Smooth muscle cell (in vitro differentiated cells): Measurements from ENCODE around the gene CHST13. TPM values are rescaled to one million over a fixed set of nuclear protein-coding genes. Genes with fewer than 3 reads are reported as not detected.

Experiments
- DNase-seq: peaks from one replicate; lab custom pipeline; 2025; ENCODE audit not compliant: unreplicated experiment; lab: John Stamatoyannopoulos, UW
- H2AFZ ChIP-seq: fragments of 200-600 bp; sonication (generic); 2 replicates; pipeline ENCODE4 v1.6.0; 2016; ENCODE audit warnings: antibody characterized with exemption, low read depth, mild to moderate bottlenecking
- H3F3A ChIP-seq: fragments of 200-600 bp; sonication (generic); 2 replicates; pipeline ENCODE4 v1.6.0; 2017; ENCODE audit warnings: antibody characterized with exemption, low read depth
- H3K27ac ChIP-seq: fragments of 200-600 bp; sonication (generic); 2 replicates; pipeline ENCODE4 v1.5.1; 2016; ENCODE audit warnings: low read depth, mild to moderate bottlenecking
- H3K27me3 ChIP-seq: fragments of 200-600 bp; sonication (generic); 2 replicates; pipeline ENCODE4 v1.6.1; 2016; ENCODE audit warnings: low read depth, mild to moderate bottlenecking
- H3K36me3 ChIP-seq: fragments of 200-600 bp; sonication (generic); 2 replicates; pipeline ENCODE4 v1.5.1; 2016; ENCODE audit warnings: low read depth
- H3K4me1 ChIP-seq: fragments of 200-600 bp; sonication (generic); 2 replicates; pipeline ENCODE4 v1.5.1; 2016; ENCODE audit warnings: low read depth
- H3K4me2 ChIP-seq: fragments of 200-600 bp; sonication (generic); 2 replicates; pipeline ENCODE4 v1.6.0; 2016; ENCODE audit warnings: mild to moderate bottlenecking
- H3K4me3 ChIP-seq: fragments of 200-600 bp; sonication (generic); 2 replicates; pipeline ENCODE4 v1.5.1; 2016; ENCODE audit warnings: mild to moderate bottlenecking
- H3K79me2 ChIP-seq: fragments of 200-600 bp; sonication (generic); 2 replicates; pipeline ENCODE4 v1.6.0; 2016; ENCODE audit warnings: low read depth, mild to moderate bottlenecking
- H3K9ac ChIP-seq: fragments of 200-600 bp; sonication (generic); 2 replicates; pipeline ENCODE4 v1.6.0; 2016; ENCODE audit warnings: low read depth
- H3K9me3 ChIP-seq: fragments of 200-600 bp; sonication (generic); replicated peaks from 2 replicates; pipeline ENCODE4 v1.5.1; 2016; ENCODE audit warnings: low read depth
- H4K20me1 ChIP-seq: fragments of 200-600 bp; sonication (generic); 2 replicates; pipeline ENCODE4 v1.6.0; 2016; ENCODE audit warnings: low read depth
- WGBS: methylation state at CpG from one replicate; pipeline ENCODE4 v1.1.7; 2016; ENCODE audit warnings: low lambda C conversion rate; 5-methylcytosine and 5-hydroxymethylcytosine counted together
- polyA plus RNA-seq: library from polyadenylated mRNA; unstranded; fragments of >200 nt; fragmentation: Nextera tagmentation; extraction: Ambion mirVana; gene quantifications from 2 replicates; pipeline ENCODE4 v1.2.1, GENCODE V29; 2016
- total RNA-seq: library from RNA; depleted of rRNA; stranded (reverse); fragments of >200 nt; gene quantifications from 2 replicates; pipeline ENCODE4 v1.2.3, GENCODE V29; 2014
- TF ChIP-seq, protein P1 (sequence below): fragments of 200-600 bp; sonication (generic); IDR thresholded peaks from 2 replicates; pipeline ENCODE4 v1.5.1; 2017; ENCODE audit warnings: borderline replicate concordance, mild to moderate bottlenecking, antibody characterized with exemption; ENCODE audit not compliant: insufficient read depth, poor library complexity, severe bottlenecking

Gene CHST13
- total and polyA plus RNA-seq, 2 experiments from 2014 or later: not detected

DNA sequence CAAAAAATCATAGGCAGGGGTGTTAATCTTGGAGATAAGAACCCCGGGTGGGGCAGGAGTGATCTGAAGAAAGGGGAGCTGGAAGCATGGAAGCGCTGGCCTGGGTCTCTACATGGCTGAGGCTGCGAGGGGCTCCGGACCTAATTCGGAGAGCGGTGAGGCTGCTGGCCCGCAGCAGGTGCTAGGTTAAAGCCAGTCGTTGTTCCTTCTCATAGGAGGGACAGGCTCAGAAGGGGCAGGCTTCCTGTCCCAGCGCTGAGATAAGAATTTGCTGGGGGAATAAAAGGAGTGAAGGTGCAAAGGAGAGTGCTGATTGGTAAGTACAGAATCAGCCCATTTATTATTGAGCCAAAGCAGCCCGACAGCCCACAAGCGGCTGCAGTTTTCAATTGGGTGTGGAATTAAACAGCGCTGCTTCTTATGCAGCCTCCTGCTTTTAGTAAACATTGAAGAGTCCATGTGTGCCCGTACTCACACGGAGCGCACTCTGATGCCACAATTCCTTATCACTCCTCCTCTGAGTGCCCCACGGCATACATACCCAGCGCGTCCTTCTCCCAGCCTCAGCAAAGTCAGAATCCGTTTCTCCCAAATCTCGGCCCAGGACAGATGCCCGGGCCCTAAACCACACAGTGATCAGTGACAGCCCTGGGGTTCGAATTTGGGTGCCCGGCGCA lies 17.1 kb downstream of the CHST13 start:
- Histone ChIP-seq H3F3A (no peaks in the 10 kb centered on the region), H2AFZ (no peak overlapping the region), H3K4me1 (no peaks in the 10 kb centered on the region), H3K9ac (no peak overlapping the region), H3K36me3 (no peaks in the 10 kb centered on the region), H3K4me3 (no peak overlapping the region), H3K4me2 (peak overlapping the region; percentile 48), H4K20me1 (no peaks in the 10 kb centered on the region), H3K79me2 (no peaks in the 10 kb centered on the region), H3K9me3 (no peaks in the 10 kb centered on the region), H3K27ac (peak overlapping the region; percentile 45), H3K27me3 (peaks cover 6% of the 10 kb centered on the region)
- TF ChIP-seq, protein P1, sequence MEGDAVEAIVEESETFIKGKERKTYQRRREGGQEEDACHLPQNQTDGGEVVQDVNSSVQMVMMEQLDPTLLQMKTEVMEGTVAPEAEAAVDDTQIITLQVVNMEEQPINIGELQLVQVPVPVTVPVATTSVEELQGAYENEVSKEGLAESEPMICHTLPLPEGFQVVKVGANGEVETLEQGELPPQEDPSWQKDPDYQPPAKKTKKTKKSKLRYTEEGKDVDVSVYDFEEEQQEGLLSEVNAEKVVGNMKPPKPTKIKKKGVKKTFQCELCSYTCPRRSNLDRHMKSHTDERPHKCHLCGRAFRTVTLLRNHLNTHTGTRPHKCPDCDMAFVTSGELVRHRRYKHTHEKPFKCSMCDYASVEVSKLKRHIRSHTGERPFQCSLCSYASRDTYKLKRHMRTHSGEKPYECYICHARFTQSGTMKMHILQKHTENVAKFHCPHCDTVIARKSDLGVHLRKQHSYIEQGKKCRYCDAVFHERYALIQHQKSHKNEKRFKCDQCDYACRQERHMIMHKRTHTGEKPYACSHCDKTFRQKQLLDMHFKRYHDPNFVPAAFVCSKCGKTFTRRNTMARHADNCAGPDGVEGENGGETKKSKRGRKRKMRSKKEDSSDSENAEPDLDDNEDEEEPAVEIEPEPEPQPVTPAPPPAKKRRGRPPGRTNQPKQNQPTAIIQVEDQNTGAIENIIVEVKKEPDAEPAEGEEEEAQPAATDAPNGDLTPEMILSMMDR: no peak
- 88% methylated on average over 21 of the region's 24 CpGs for WGBS
- no peak for DNase-seq

GRCh38 chr3:126541628-126542339 lies 17.8 kb downstream of the CHST13 start:
- Histone ChIP-seq H3K27me3 (no peaks in the 10 kb centered on the region), H4K20me1 (no peaks in the 10 kb centered on the region), H3K4me1 (no peaks in the 10 kb centered on the region), H3K79me2 (no peaks in the 10 kb centered on the region), H2AFZ (no peak overlapping the region), H3F3A (no peaks in the 10 kb centered on the region), H3K9me3 (no peaks in the 10 kb centered on the region), H3K27ac (no peak overlapping the region), H3K4me3 (no peak overlapping the region), H3K4me2 (no peak overlapping the region), H3K9ac (no peak overlapping the region), H3K36me3 (no peaks in the 10 kb centered on the region)
- DNase-seq: no peak
- WGBS: 93% methylated on average over 91 of the region's 101 CpGs
- TF ChIP-seq, protein P1: no peak

DNA sequence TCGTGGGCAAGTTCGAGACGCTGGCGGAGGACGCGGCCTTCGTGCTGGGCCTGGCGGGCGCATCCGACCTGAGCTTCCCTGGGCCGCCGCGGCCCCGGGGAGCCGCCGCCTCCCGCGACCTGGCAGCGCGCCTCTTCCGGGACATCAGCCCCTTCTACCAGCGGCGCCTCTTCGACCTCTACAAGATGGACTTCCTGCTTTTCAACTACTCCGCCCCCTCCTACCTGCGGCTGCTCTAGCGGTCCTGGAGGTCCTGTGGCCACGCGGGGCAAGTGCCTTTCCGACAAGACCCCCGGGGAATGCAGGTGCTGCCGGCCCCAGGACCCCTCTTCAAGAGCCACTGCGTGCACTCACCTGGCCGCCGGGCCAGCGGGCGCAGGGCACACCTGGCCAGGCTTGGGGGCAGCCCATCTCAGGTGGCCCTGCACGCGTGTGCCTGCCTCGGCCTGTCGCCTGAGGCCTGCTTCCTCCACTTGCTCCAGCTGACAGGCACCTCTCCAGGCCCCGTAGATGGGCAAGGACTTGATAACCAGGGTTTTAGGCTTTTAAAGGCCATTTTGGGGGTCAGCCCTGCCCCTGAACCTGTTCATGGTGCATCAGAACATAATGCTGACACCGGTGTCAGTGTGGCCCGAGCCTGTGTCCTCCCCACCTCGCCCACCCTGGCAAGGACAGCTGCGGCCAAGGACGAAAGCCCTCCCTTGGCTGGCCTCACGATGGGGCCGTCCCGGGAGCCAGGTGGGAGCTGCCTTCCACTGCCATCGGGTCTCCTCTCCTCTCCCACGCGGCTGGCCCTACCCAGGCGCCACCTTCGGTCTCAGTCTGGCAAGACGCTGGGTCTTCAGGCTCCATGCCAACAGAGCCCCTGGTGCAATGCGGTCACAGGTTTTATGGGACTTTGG lies 18.6 kb downstream of the CHST13 start:
- TF ChIP-seq, protein P1: no peak
- H3K27me3 ChIP-seq: no peaks in the 10 kb centered on the region
- no peak overlapping the region for H3K27ac ChIP-seq
- DNase-seq: no peak
- H3K4me3 ChIP-seq: no peak overlapping the region
- H3F3A ChIP-seq: no peaks in the 10 kb centered on the region
- no peak overlapping the region for H3K9ac ChIP-seq
- WGBS: 91% methylated on average over 48 of the region's 57 CpGs
- no peak overlapping the region for H2AFZ ChIP-seq
- H3K9me3 ChIP-seq: no peaks in the 10 kb centered on the region
- no peaks in the 10 kb centered on the region for H3K4me1 ChIP-seq
- H3K79me2 ChIP-seq: no peaks in the 10 kb centered on the region
- H4K20me1 ChIP-seq: no peaks in the 10 kb centered on the region
- H3K36me3 ChIP-seq: no peaks in the 10 kb centered on the region
- H3K4me2 ChIP-seq: no peak overlapping the region
